Measurements from ENCODE around the gene CYSLTR2. TPM values are rescaled to one million over a fixed set of nuclear protein-coding genes. Genes with fewer than 3 reads are reported as not detected.

CYSLTR2 gene
- total RNA-seq, 2 donors from 2014 or later = 0.10 to 0.80 TPM

DNA sequence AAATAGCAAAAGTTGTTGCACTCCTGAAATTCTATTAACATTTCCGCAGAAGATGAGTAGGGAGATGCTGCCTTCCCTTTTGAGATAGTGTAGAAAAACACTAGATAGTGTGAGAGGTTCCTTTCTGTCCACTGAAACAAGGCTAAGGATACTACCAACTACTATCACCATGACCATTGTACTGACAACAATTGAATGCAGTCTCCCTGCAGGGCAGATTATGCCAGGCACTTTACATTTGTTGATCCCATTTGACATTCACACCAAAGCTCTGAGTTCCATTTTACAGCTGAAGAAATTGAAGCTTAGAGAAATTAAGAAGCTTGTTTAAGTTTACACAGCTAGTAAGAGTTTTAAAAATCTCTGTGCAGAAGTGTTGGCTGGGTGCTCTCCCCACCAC is 55.0 kb downstream of the CYSLTR2 start:
- H3K4me1 ChIP-seq = no peaks in the 10 kb centered on the region
- no peak overlapping the region for H3K4me3 ChIP-seq
- H3K27me3 ChIP-seq = no peaks in the 10 kb centered on the region
- TF ChIP-seq, protein P1, sequence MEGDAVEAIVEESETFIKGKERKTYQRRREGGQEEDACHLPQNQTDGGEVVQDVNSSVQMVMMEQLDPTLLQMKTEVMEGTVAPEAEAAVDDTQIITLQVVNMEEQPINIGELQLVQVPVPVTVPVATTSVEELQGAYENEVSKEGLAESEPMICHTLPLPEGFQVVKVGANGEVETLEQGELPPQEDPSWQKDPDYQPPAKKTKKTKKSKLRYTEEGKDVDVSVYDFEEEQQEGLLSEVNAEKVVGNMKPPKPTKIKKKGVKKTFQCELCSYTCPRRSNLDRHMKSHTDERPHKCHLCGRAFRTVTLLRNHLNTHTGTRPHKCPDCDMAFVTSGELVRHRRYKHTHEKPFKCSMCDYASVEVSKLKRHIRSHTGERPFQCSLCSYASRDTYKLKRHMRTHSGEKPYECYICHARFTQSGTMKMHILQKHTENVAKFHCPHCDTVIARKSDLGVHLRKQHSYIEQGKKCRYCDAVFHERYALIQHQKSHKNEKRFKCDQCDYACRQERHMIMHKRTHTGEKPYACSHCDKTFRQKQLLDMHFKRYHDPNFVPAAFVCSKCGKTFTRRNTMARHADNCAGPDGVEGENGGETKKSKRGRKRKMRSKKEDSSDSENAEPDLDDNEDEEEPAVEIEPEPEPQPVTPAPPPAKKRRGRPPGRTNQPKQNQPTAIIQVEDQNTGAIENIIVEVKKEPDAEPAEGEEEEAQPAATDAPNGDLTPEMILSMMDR (IDR thresholded peaks at IDR 0.05) = no peak
- intact Hi-C loops (cut with DNase I) = no loop called here
- H3K36me3 ChIP-seq = no peaks in the 10 kb centered on the region
- no peak for DNase-seq
- no peaks in the 10 kb centered on the region for H3K9me3 ChIP-seq
- no peak overlapping the region for H3K9ac ChIP-seq (ENCODE audit: low read depth in 2 of 2, low read length in 2 of 2)
- H3K27ac ChIP-seq = no peak overlapping the region

DNA sequence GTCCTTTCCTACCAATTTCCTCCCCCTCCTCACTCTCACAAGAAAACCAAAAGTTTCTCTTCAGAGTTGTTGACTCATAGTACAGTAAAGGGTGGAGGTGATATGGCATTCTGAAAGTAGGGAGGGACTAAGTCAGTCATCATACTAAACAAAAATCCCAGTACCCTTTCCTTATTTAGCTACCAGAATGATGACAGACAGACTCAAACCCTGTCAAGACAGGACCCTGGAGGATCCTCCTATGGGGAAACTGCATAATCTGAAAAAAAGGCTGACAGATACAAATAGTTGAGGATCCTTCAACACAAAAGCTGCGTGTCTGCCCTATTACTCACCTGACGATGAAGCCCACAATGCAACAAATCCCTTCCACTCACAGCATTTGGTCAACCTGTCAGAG is 55.5 kb downstream of the CYSLTR2 start:
- no peaks in the 10 kb centered on the region for H3K9me3 ChIP-seq
- no peaks in the 10 kb centered on the region for H3K36me3 ChIP-seq
- TF ChIP-seq, protein P1 (IDR thresholded peaks at IDR 0.05) = no peak
- no peak for DNase-seq
- H3K27me3 ChIP-seq = no peaks in the 10 kb centered on the region
- intact Hi-C loops (cut with DNase I) = no loop called here
- no peak overlapping the region for H3K9ac ChIP-seq (ENCODE audit: low read depth in 2 of 2, low read length in 2 of 2)
- no peaks in the 10 kb centered on the region for H3K4me1 ChIP-seq
- no peak overlapping the region for H3K27ac ChIP-seq
- H3K4me3 ChIP-seq = no peak overlapping the region

DNA sequence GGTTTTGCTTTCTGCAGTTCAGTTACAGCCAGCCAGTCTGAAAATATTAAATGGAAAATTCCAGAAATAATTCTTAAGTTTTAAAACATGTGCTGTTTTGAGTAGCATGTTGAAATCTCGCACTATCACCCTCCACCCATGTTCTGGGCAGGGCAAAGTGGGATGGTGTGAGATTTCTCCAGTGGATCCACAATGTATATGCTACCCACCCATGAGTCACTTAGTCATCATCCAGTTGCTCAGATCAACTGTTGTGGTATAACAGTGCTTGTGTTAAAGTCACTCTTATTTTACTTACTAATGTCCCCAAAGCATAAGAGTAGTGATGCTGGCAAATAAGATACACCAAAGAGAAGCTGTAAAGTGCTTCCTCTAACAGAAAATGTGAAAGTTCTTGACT is 56.4 kb downstream of the CYSLTR2 start:
- TF ChIP-seq, protein P1 (IDR thresholded peaks at IDR 0.05) = no peak

DNA sequence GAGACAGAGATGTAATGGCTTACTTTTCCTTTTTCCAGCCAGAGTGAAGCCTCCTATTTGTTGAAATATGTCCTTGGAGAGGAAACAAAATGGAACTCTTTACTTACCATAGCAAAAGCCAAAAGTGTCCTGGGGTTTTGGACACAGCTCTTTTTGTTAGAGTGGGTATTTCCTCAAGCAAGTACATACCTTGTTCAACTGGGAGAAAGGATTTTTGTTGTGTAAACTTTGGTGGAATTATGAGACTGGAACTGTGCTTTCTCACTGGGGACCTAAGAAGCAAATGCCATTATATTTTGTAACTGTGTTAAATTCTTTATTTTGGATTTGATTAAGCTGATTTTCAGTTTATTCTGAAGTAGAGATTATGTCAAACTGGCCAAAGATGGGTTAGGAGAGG is 58.4 kb downstream of the CYSLTR2 start:
- Histone ChIP-seq H3K9me3 (no peaks in the 10 kb centered on the region), H3K4me3 (no peak overlapping the region), H3K27ac (no peak overlapping the region), H3K36me3 (no peaks in the 10 kb centered on the region), H3K9ac (ENCODE audit: low read depth in 2 of 2, low read length in 2 of 2) (no peak overlapping the region), H3K27me3 (no peaks in the 10 kb centered on the region), H3K4me1 (no peaks in the 10 kb centered on the region)
- no peak for DNase-seq
- TF ChIP-seq, protein P1 (IDR thresholded peaks at IDR 0.05) = no peak
- intact Hi-C loops (cut with DNase I) = no loop called here

More for the DNA sequence above, 56.4 kb downstream of the CYSLTR2 start:
- Histone ChIP-seq H3K27ac (no peak overlapping the region), H3K27me3 (no peaks in the 10 kb centered on the region), H3K9ac (ENCODE audit: low read depth in 2 of 2, low read length in 2 of 2) (no peak overlapping the region), H3K4me3 (no peak overlapping the region), H3K36me3 (no peaks in the 10 kb centered on the region), H3K9me3 (no peaks in the 10 kb centered on the region), H3K4me1 (no peaks in the 10 kb centered on the region)
- intact Hi-C loops (cut with DNase I) = no loop called here
- DNase-seq = no peak

DNA sequence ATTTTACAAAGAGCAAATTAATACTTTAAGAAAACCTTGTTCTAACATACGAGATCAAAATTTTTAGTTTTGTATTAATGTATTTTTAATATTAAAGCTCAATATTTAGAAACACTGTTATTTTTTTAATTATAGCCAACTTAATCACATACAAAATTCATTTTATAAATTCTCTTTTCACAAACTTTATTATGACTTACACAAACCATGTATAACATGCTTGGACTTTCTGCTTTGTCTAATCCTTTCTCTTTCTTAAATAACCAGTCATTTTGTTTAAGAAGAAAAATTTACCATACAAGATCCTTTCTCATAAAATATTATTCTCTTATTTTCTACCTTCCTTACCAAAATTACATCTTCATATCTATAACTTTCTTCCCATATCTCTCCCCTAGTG is 62.2 kb downstream of the CYSLTR2 start:
- no peak for DNase-seq
- TF ChIP-seq, protein P1 (IDR thresholded peaks at IDR 0.05) = no peak
- Histone ChIP-seq H3K9me3 (no peaks in the 10 kb centered on the region), H3K4me3 (no peak overlapping the region), H3K9ac (ENCODE audit: low read depth in 2 of 2, low read length in 2 of 2) (no peak overlapping the region), H3K36me3 (no peaks in the 10 kb centered on the region), H3K27me3 (no peaks in the 10 kb centered on the region), H3K4me1 (no peaks in the 10 kb centered on the region), H3K27ac (no peak overlapping the region)
- intact Hi-C loops (cut with DNase I) = no loop called here

DNA sequence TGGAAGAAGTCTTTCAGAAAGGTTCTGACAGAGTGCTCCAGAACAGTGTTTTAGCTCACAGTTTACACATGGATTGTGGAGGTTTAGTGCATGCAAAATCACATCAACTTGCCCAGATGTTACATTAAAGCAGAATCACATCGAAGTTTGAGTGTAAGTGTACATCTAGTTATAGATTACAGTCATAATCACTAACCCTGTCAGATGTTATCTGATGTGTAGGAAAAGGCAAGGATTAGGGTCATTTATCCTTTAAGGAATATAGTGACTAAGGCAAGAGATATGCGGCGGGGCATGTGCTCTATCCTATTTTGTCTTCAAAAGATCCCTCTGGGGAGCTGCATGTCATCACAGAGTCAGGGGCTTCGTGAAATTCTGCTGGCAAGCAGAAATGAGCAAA is 66.9 kb downstream of the CYSLTR2 start:
- DNase-seq = no peak
- Histone ChIP-seq H3K4me1 (no peaks in the 10 kb centered on the region), H3K9ac (ENCODE audit: low read depth in 2 of 2, low read length in 2 of 2) (no peak overlapping the region), H3K36me3 (no peaks in the 10 kb centered on the region), H3K27ac (no peak overlapping the region), H3K27me3 (no peaks in the 10 kb centered on the region), H3K9me3 (no peaks in the 10 kb centered on the region), H3K4me3 (no peak overlapping the region)
- intact Hi-C loops (cut with DNase I) = no loop called here
- TF ChIP-seq, protein P1 (IDR thresholded peaks at IDR 0.05) = no peak

Measured in colonic mucosa (tissue), 4 donors.